Activated CD8-positive, alpha-beta memory T cell treated with anti-CD3 and anti-CD28 coated beads, Interleukin-2, amount 10 ng/mL, durations not matched to agents 7 days and 5 days (primary cell): Measurements from ENCODE around the gene SSBP1. TPM values are rescaled to one million over a fixed set of nuclear protein-coding genes. Genes with fewer than 3 reads are reported as not detected.

Experiments used
- ATAC-seq: fragments of 150-1000 bp; cut with Tn5 transposase; one replicate; pipeline ENCODE4 v1.10.0; 2021; ENCODE audit warnings: moderate library complexity
- CTCF ChIA-PET: fragments of 350-600 bp; sonication (Branson Sonifier 250); formaldehyde crosslinking; loops from one replicate; lab custom pipeline; 2021; ENCODE audit warnings: antibody characterized with exemption; lab: Charles Lee
- DNase-seq: peaks from one replicate; pipeline ENCODE4 v3.0.0-alpha.2; 2020
- H3K27ac Mint-ChIP-seq: one replicate; pipeline ENCODE4 v1.8.0; 2021; ENCODE audit warnings: mild to moderate bottlenecking, mixed read lengths
- H3K27me3 Mint-ChIP-seq: one replicate; pipeline ENCODE4 v1.8.0; 2021; ENCODE audit warnings: mixed read lengths
- H3K36me3 Mint-ChIP-seq: one replicate; pipeline ENCODE4 v1.8.0; 2021; ENCODE audit warnings: mild to moderate bottlenecking, mixed read lengths
- H3K4me1 Mint-ChIP-seq: one replicate; pipeline ENCODE4 v1.8.0; 2021; ENCODE audit warnings: mixed read lengths
- H3K4me3 Mint-ChIP-seq: one replicate; pipeline ENCODE4 v1.8.0; 2021; ENCODE audit warnings: mild to moderate bottlenecking, moderate library complexity, mixed read lengths
- H3K9me3 Mint-ChIP-seq: one replicate; pipeline ENCODE4 v1.8.0; 2022; ENCODE audit warnings: low read depth, mixed read lengths
- total RNA-seq, 2 experiments: library from RNA; stranded (reverse); gene quantifications; one replicate each; pipeline ENCODE4 v1.2.3, GENCODE V29; 2021

SSBP1 gene
- total RNA-seq, 2 experiments from 2014 or later: 123 to 133 TPM

DNA sequence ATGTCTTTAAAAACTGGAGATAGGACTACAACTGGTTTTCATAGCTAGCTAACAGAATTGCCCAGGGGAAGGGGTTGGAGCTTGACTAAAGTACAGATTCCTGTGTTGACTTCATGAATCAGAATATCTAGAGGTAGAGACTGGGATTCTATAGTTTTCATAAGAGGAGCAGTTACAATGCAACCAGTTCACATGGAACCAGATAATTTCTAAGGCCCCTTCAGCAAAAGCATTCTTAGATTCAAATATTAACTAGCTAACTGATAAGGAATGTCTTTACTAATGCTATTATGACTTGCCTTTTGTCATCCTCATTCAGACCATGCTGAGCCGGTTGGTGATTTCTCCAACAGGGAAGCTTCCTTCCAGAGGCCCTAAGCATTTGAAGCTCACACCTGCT is 24.3 kb upstream of the SSBP1 start:
- H3K36me3 Mint-ChIP-seq: peaks cover 4% of the 10 kb centered on the region
- no peak for DNase-seq
- H3K4me1 Mint-ChIP-seq: peaks cover 19% of the 10 kb centered on the region
- no peak for ATAC-seq
- H3K27me3 Mint-ChIP-seq: peaks cover 3% of the 10 kb centered on the region
- no peak overlapping the region for H3K27ac Mint-ChIP-seq
- CTCF ChIA-PET: interaction anchor here (0.9 to 1.3 kb wide), 2 partner anchors 24 to 33 kb away, joined by 3 read pairs; partner anchors contain the start of gene SSBP1
- no peak overlapping the region for H3K4me3 Mint-ChIP-seq
- H3K9me3 Mint-ChIP-seq: no peaks in the 10 kb centered on the region

DNA sequence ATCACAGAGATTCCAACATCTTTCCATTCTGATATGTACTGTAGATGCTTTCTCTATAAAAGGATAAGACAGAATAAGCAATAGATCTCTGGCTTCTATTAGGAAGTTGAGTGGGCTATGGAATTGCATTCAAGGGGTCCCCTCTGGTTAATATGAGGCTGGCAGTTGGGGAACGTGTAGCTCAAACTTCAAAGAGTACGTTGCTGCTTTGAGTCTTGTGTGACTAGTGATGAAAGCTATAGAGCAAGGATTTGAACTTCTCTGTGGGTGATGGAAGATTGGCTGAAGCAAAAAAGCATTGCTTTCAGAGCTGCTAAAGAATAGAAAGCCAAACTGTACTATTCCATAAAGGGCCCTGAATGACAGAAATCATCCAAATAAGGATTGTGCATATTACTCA is 23.6 kb upstream of the SSBP1 start:
- peaks cover 4% of the 10 kb centered on the region for H3K36me3 Mint-ChIP-seq
- CTCF ChIA-PET: interaction anchor here (0.9 kb wide), 1 partner anchor 23 kb away, joined by 3 read pairs; the partner anchor contains the start of gene SSBP1

DNA sequence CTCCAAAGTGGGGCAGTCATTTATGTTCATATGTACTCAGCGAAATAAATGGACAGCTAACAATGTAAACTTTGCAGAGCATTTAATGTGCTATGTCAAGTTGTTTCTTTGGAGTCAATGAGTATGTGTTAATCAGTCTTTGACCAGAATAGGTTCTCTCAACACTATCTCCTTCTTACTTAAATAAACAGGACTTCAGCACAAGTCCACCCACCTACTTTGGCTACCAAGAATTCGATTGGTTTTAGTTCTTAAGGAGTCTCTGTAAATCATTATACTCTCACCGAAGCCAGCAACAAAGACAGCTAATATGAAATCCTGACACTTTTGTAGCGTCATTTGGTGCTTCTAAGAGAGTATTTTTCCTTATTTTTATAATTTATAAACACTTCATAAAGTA is 23.1 kb upstream of the SSBP1 start:
- Mint-ChIP-seq H3K9me3 (no peaks in the 10 kb centered on the region), H3K27me3 (peaks cover 3% of the 10 kb centered on the region), H3K4me3 (no peak overlapping the region), H3K27ac (no peak overlapping the region), H3K36me3 (peaks cover 4% of the 10 kb centered on the region), H3K4me1 (peaks cover 22% of the 10 kb centered on the region)
- ATAC-seq: no peak
- CTCF ChIA-PET: interaction anchor here (1.0 kb wide), 1 partner anchor 56 kb away, joined by 3 read pairs; no protein-coding TSS in a partner anchor
- no peak for DNase-seq

More for the DNA sequence above, 23.6 kb upstream of the SSBP1 start:
- DNase-seq (no peak), ATAC-seq (no peak)
- no peaks in the 10 kb centered on the region for H3K9me3 Mint-ChIP-seq
- peaks cover 19% of the 10 kb centered on the region for H3K4me1 Mint-ChIP-seq
- H3K27ac Mint-ChIP-seq: no peak overlapping the region
- no peak overlapping the region for H3K4me3 Mint-ChIP-seq
- H3K27me3 Mint-ChIP-seq: peaks cover 3% of the 10 kb centered on the region

DNA sequence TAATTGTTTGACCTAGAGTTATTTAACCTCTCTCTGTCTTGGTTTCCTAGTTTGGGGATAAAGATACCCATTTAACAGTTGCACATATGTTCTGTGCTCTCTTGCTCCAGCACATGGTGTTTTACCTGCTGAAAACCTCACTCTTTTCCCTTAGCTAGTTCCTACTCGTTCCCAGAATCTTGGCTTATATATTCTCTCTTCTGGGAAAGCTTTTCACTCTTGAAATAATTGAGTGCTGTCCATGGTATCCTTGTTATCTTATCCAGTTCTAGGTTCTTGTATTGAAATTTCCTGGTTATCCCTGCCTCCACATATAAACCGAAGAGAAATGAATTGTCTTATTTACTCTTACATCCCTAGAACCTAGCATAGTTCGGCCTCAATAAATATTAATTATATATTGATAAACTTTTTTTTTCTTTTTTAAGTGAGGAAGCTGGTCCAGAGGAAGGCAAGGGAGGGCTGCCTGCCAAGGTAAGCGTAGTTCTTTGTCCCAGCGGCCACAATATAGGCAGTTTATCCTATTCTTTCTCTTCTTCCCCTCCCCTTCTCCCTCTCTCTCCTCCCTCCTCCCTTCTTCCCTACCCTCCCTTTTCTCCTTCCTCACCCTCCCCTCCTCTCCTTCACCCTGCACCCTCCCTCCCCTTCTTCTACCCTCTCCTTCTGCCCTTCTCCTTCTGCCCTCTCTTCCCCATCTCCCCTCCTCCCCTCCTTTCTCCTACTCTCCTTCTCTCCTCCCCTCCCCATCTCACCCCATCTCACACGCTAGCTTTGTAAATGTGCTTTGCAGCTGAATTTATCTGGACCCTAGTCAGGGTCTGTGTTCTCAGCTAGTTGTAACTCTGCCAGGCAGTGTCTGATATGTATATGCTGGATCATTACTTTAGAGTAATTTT is 22.1 kb upstream of the SSBP1 start:
- Mint-ChIP-seq H3K27ac (no peak overlapping the region), H3K4me1 (peaks cover 22% of the 10 kb centered on the region), H3K4me3 (no peak overlapping the region), H3K36me3 (peaks cover under 1% of the 10 kb centered on the region), H3K27me3 (peaks cover 3% of the 10 kb centered on the region), H3K9me3 (no peaks in the 10 kb centered on the region)
- ATAC-seq (no peak), DNase-seq (no peak)
- CTCF ChIA-PET: interaction anchor here (1.0 kb wide), 2 partner anchors 14 to 57 kb away, joined by 3 read pairs; no protein-coding TSS in a partner anchor

DNA sequence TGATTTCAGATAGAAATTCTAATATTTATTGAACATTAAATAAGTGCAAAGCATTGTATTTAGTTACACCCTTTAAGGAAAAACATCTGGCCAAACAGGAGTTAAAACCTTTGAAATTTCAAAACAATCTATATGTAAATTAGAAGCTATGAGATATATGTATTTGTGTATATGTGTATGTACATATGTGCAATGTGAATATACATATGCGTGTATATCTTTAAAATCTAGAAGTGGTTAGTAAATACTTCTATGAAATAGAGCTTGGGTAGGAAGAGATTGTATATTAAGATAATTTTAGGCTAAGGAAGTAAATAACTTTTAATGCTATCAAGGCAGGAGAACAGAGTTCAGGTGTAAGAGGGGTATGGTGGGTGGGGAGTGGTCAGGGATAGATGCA is 20.7 kb upstream of the SSBP1 start:
- Mint-ChIP-seq H3K36me3 (no peaks in the 10 kb centered on the region), H3K27me3 (peaks cover 3% of the 10 kb centered on the region), H3K9me3 (no peaks in the 10 kb centered on the region), H3K4me3 (no peak overlapping the region), H3K4me1 (peaks cover 8% of the 10 kb centered on the region), H3K27ac (no peak overlapping the region)
- ATAC-seq (no peak), DNase-seq (no peak)
- CTCF ChIA-PET: interaction anchor here (1.2 kb wide), 1 partner anchor 184 kb away, joined by 3 read pairs; no protein-coding TSS in a partner anchor

DNA sequence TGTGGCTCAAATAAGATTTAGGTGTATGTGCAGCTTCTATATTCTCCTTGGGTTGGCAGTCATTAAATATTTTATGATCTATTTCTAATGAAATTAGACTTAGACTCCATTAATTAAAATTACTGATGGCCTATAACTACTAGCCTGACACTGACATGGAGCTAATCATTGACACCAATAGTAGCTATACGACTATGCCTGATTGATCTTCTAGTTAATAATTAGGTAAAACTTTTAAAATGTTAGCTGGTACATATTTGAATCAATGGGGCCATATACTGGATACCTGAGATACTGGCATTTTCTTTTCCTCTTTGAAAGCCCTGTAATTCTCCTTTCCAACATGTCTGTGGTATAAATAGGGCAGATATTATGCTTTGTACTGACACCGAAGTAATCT is 15.6 kb upstream of the SSBP1 start:
- H3K4me1 Mint-ChIP-seq: peaks cover 5% of the 10 kb centered on the region
- ATAC-seq (no peak), DNase-seq (no peak)
- H3K9me3 Mint-ChIP-seq: no peaks in the 10 kb centered on the region
- H3K27me3 Mint-ChIP-seq: no peaks in the 10 kb centered on the region
- CTCF ChIA-PET: interaction anchor here (1.0 to 4.1 kb wide), 2 partner anchors 8 to 14 kb away, joined by 3 to 20 read pairs; partner anchors contain the start of gene SSBP1
- no peak overlapping the region for H3K27ac Mint-ChIP-seq
- no peak overlapping the region for H3K4me3 Mint-ChIP-seq
- H3K36me3 Mint-ChIP-seq: no peaks in the 10 kb centered on the region

DNA sequence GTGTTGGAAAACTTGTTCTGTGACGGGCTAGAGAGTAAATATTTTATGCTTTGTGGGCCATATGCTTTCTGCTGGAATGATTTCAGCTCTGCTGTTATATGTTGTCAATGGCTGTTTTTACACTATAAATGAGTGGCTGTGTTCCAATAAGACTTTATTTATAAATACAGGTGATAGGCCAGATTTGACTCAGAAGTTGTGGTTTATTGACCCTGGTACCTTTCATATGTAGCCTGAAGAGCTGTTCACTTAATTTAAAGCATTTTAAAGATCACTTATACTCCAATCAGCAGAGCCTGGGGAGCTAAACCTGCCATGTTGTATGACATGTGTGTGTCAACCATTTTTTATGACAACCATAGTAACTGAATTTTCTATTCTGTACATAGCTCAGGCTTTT is 9.1 kb upstream of the SSBP1 start:
- no peaks in the 10 kb centered on the region for H3K36me3 Mint-ChIP-seq
- no peak for ATAC-seq
- no peak overlapping the region for H3K4me3 Mint-ChIP-seq
- CTCF ChIA-PET: interaction anchor here (0.7 to 1.4 kb wide), 2 partner anchors 9 to 75 kb away, joined by 4 to 12 read pairs; partner anchors contain the start of gene SSBP1
- no peaks in the 10 kb centered on the region for H3K4me1 Mint-ChIP-seq
- H3K9me3 Mint-ChIP-seq: no peaks in the 10 kb centered on the region
- no peak overlapping the region for H3K27ac Mint-ChIP-seq
- H3K27me3 Mint-ChIP-seq: no peaks in the 10 kb centered on the region
- no peak for DNase-seq

DNA sequence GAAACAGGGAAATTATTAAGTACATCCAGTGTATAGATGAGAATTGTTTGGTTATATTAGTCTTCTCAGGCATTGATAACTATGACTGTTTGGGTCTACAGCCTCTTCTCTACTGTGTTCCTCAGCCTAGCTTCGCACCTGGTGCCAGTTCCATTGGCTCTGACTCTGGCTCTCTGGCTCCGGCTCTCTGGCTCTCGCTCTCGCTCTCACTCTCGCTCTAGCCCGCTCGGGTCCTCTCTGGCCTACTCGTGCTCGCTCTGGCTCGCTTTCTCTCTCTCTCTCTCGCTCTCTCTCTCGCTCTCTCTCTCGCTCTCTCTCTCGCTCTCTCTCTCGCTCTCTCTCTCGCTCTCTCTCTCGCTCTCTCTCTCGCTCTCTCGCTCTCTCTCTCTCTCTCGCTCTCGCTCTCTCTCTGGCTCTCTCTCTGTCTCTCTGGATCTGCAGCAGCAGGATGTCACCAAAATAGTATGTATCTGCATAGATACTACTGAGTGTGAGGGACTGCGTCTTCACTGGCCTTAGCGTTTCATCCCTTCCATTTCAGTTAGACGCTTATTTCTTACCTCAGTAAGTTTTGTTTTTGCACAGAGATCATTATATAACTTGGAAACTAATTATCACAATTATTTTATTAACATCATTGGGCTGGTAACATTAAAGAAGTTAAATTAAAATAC is 6.5 kb upstream of the SSBP1 start:
- Mint-ChIP-seq H3K4me3 (no peak overlapping the region), H3K27me3 (no peaks in the 10 kb centered on the region), H3K4me1 (peaks cover 4% of the 10 kb centered on the region), H3K36me3 (no peaks in the 10 kb centered on the region), H3K9me3 (no peaks in the 10 kb centered on the region), H3K27ac (no peak overlapping the region)
- CTCF ChIA-PET: interaction anchor here (0.6 to 1.0 kb wide), 2 partner anchors 10 to 76 kb away, joined by 3 to 4 read pairs; no protein-coding TSS in a partner anchor
- ATAC-seq (no peak), DNase-seq (no peak)

DNA sequence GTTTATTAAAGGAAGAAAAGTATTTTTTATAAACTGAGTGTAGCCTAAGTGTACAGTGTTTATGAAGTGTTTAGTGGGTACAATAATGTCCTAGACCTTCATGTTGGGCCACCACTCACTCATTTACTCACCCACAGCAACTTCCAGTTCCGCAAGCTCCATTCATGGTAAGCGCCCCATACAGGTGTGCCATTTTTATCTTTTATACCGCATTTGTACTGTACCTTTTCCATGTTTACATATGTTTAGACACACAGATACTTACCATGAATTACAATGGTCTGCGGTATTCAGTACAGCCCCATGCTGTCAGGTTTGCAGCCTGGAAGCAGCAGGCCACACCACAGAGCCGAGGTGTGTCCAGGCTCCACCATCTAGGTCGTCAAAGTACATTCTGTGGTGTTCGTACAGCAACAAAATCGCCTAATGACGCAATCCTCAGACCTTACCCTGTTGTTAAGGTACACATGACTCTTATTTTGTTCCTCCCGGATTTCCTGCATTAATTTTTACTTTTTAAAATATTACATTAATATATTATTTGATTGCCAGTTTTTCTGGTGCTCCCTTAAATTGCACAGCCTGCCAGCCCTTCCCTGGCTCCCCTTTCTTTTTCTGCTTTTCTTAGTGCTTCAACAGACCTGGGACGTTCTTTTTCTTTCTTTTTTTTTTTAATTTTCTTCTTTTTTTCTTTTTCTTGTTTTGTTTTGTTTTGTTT is 881 bp upstream of the SSBP1 start:
- no peak for ATAC-seq
- CTCF ChIA-PET: interaction anchor here (0.6 to 3.3 kb wide), 39 partner anchors 7 to 863 kb away, joined by 3 to 51 read pairs (median 5); partner anchors contain the start of genes AGK, DENND11, MRPS33 and TAS2R5
- Mint-ChIP-seq H3K4me3 (peak overlapping the region; percentile 95), H3K4me1 (peaks cover 36% of the 10 kb centered on the region), H3K36me3 (peaks cover 25% of the 10 kb centered on the region), H3K9me3 (no peaks in the 10 kb centered on the region), H3K27ac (peak overlapping the region; percentile 96), H3K27me3 (no peaks in the 10 kb centered on the region)
- DNase-seq: peak; percentile 44

DNA sequence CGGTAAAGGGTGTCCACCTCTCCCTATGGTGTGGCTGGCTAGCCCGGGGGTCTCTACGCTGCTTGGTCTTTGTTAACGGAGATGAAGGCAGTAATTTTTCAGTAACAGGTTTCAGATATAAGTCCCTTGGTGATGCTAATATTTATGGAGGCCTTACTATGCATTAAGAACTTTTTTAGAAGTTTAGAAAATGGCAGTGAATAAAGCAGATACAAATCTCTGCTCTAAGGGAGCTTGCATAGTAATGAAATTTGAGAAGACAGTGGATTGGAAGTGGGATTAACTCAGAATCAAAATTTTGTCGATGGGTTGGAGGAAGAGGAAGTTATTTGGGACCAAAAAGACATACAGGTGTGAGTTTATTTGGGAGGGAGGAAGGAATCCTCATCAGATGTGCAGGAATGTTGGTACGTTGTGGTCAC is 445 bp downstream of the SSBP1 start:
- no peak for ATAC-seq

DNA sequence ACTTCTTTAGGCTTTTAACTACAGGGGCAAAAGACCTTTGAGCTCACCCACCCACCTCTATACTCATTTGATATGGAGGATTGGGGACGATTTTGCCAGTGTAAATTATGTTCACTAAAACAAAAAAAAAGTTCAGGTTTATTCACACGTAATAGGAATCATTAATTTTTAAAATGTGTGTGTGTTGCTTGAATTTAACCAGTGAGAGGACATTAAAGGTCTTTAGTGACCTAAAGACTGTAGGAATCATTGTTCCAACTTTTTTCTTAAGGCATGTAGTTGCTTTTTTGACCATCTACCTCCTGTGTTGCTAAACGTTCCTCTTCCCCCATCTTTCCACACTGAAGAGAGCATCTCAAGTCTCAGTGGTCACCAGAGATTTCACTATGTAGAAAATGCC is 1.1 kb downstream of the SSBP1 start:
- no peaks in the 10 kb centered on the region for H3K9me3 Mint-ChIP-seq
- CTCF ChIA-PET: interaction anchor here (1.7 to 2.8 kb wide), 6 partner anchors 11 to 86 kb away, joined by 4 to 51 read pairs (median 7); partner anchors contain the start of genes DENND11 and WEE2
- no peak for DNase-seq
- H3K27ac Mint-ChIP-seq: peak overlapping the region; percentile 26
- H3K36me3 Mint-ChIP-seq: peaks cover 38% of the 10 kb centered on the region
- peaks cover 43% of the 10 kb centered on the region for H3K4me1 Mint-ChIP-seq
- H3K27me3 Mint-ChIP-seq: no peaks in the 10 kb centered on the region
- no peak for ATAC-seq
- H3K4me3 Mint-ChIP-seq: peak overlapping the region; percentile 95

More for the DNA sequence above, 445 bp downstream of the SSBP1 start:
- CTCF ChIA-PET: interaction anchor here (0.9 to 3.3 kb wide), 28 partner anchors 10 to 726 kb away, joined by 3 to 51 read pairs (median 6); partner anchors contain the start of genes AGK, DENND11, MRPS33 and TAS2R5
- H3K27me3 Mint-ChIP-seq: no peaks in the 10 kb centered on the region
- H3K9me3 Mint-ChIP-seq: no peaks in the 10 kb centered on the region
- H3K4me3 Mint-ChIP-seq: peak overlapping the region; percentile 95
- peaks cover 41% of the 10 kb centered on the region for H3K4me1 Mint-ChIP-seq
- H3K36me3 Mint-ChIP-seq: peaks cover 33% of the 10 kb centered on the region
- H3K27ac Mint-ChIP-seq: peak overlapping the region; percentile 96
- no peak for DNase-seq

DNA sequence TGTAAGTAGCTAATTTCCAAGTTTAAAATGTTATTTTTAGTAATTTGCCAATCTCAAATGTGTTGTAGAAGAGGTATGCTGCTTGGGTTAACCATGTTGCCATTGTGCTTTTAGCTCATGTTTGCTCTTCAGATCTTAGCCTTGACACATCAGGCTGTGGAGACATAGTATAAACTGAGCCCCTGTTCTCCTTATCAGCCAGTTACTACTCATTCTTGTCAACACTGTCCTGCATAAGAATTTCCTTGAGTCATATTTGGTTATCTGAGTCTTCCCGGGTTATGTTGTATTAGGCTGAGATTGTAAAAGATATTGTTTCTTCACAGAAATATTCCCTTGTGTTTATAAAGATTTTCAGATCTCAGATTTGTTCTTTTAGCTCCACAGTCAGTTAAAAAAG is 4.1 kb downstream of the SSBP1 start:
- Mint-ChIP-seq H3K4me1 (peaks cover 35% of the 10 kb centered on the region), H3K27ac (no peak overlapping the region), H3K27me3 (no peaks in the 10 kb centered on the region), H3K4me3 (no peak overlapping the region), H3K9me3 (no peaks in the 10 kb centered on the region), H3K36me3 (peaks cover 52% of the 10 kb centered on the region)
- ATAC-seq (no peak), DNase-seq (no peak)
- CTCF ChIA-PET: no interaction called here
